Neural cell (in vitro differentiated cells): ENCODE data around the gene AXL. TPM values are rescaled to one million over a fixed set of nuclear protein-coding genes. Genes with fewer than 3 reads are reported as not detected.

Experiments used
- H2AFZ ChIP-seq: fragments of 200-600, 300-800 bp; sonication (generic), shearing (Covaris generic); 2 replicates; pipeline ENCODE4 v1.6.0; 2014; ENCODE audit warnings: low read depth, mild to moderate bottlenecking, antibody characterized with exemption, low read length, moderate library complexity
- H3F3A ChIP-seq: fragments of 200-600 bp; shearing (Covaris generic); 2 replicates; pipeline ENCODE4 v1.6.1; 2016; ENCODE audit warnings: mild to moderate bottlenecking, moderate library complexity, mixed read lengths, antibody characterized with exemption, low read length; ENCODE audit not compliant: insufficient read depth, poor library complexity, severe bottlenecking
- H3K27ac ChIP-seq: fragments of 200-600, 300-800 bp; sonication (generic), shearing (Covaris generic); 2 replicates; pipeline ENCODE4 v1.5.1; 2014; ENCODE audit warnings: mild to moderate bottlenecking, low read length, moderate library complexity
- H3K27me3 ChIP-seq: fragments of 300-800, 200-600 bp; sonication (generic), shearing (Covaris generic); 2 replicates; pipeline ENCODE4 v1.6.0; 2014; ENCODE audit warnings: mild to moderate bottlenecking, low read depth, low read length, moderate library complexity; ENCODE audit not compliant: insufficient read depth
- H3K36me3 ChIP-seq: fragments of 300-800, 200-600 bp; sonication (generic), shearing (Covaris generic); 2 replicates; pipeline ENCODE4 v1.5.1; 2014; ENCODE audit warnings: mild to moderate bottlenecking, antibody characterized with exemption, low read length, moderate library complexity; ENCODE audit not compliant: insufficient read depth
- H3K4me2 ChIP-seq: fragments of 300-800, 200-600 bp; sonication (generic), shearing (Covaris generic); 2 replicates; pipeline ENCODE4 v1.6.0; 2014; ENCODE audit warnings: mild to moderate bottlenecking, low read length
- H3K4me3 ChIP-seq: fragments of 300-800, 200-600 bp; sonication (generic), shearing (Covaris generic); 2 replicates; pipeline ENCODE4 v1.5.1; 2014; ENCODE audit warnings: mild to moderate bottlenecking, low read length, moderate library complexity
- H3K79me2 ChIP-seq: fragments of 200-600 bp; shearing (Covaris generic); replicated peaks from 2 replicates; pipeline ENCODE4 v1.6.0; 2014; ENCODE audit warnings: mild to moderate bottlenecking, low read length, moderate library complexity; ENCODE audit not compliant: insufficient read depth
- H3K9ac ChIP-seq: fragments of 300-800, 200-600 bp; sonication (generic), shearing (Covaris generic); 2 replicates; pipeline ENCODE4 v1.6.1; 2016; ENCODE audit warnings: mild to moderate bottlenecking, low read length, mixed read lengths
- H3K9me2 ChIP-seq: fragments of 200-600 bp; shearing (Covaris generic); 2 replicates; pipeline ENCODE4 v1.6.1; 2016; ENCODE audit warnings: mild to moderate bottlenecking, low read length, mixed read lengths; ENCODE audit not compliant: insufficient read depth
- H3K9me3 ChIP-seq: fragments of 200-600, 300-800 bp; sonication (generic), shearing (Covaris generic); 2 replicates; pipeline ENCODE4 v1.6.1; 2016; ENCODE audit warnings: mild to moderate bottlenecking, mixed run types, low read length, moderate library complexity, mixed read lengths
- H4K20me1 ChIP-seq: fragments of 200-600 bp; shearing (Covaris generic); 2 replicates; pipeline ENCODE4 v1.6.1; 2016; ENCODE audit warnings: mild to moderate bottlenecking, mixed run types; ENCODE audit not compliant: insufficient read depth
- EP300 ChIP-seq: fragments of 450-650 bp; conservative IDR thresholded peaks from 2 replicates; pipeline ENCODE4 v1.6.1; 2014; ENCODE audit warnings: antibody characterized with exemption, mild to moderate bottlenecking, moderate library complexity; ENCODE audit not compliant: poor library complexity, severe bottlenecking
- EZH2 ChIP-seq: fragments of 200-600, 300-800 bp; shearing (Covaris generic), sonication (generic); IDR thresholded peaks from 2 replicates; pipeline ENCODE4 v1.6.1; 2014; ENCODE audit warnings: antibody characterized with exemption, low read length, borderline replicate concordance, mild to moderate bottlenecking; ENCODE audit not compliant: insufficient read depth, poor library complexity, severe bottlenecking
- MXI1 ChIP-seq: fragments of 450-650 bp; conservative IDR thresholded peaks from 2 replicates; pipeline ENCODE4 v1.6.1; 2014; ENCODE audit warnings: antibody characterized with exemption, mild to moderate bottlenecking; ENCODE audit not compliant: poor library complexity, severe bottlenecking
- POLR2AphosphoS5 ChIP-seq: IDR thresholded peaks from 2 replicates; pipeline ENCODE4 v1.6.1; 2012
- RAD21 ChIP-seq: fragments of 450-650 bp; conservative IDR thresholded peaks from 2 replicates; pipeline ENCODE4 v1.6.1; 2014; ENCODE audit warnings: antibody characterized with exemption, mild to moderate bottlenecking, moderate library complexity
- SMC3 ChIP-seq: fragments of 450-650 bp; conservative IDR thresholded peaks from 2 replicates; pipeline ENCODE4 v1.6.1; 2014; ENCODE audit warnings: antibody characterized with exemption, mild to moderate bottlenecking, moderate library complexity; ENCODE audit not compliant: poor library complexity
- TAF1 ChIP-seq: IDR thresholded peaks from 2 replicates; pipeline ENCODE4 v1.6.1; 2012; ENCODE audit warnings: low read depth
- polyA plus RNA-seq: library from polyadenylated mRNA; depleted of rRNA; stranded (reverse); fragments of >200 nt; gene quantifications from 2 replicates; pipeline ENCODE4 v1.2.3, GENCODE V29; 2014
- TF ChIP-seq, protein P1 (sequence below): IDR thresholded peaks from 2 replicates; pipeline ENCODE4 v1.6.1; 2012; ENCODE audit warnings: borderline replicate concordance
- TF ChIP-seq, protein P2 (sequence below): fragments of 450-650 bp; IDR thresholded peaks from 2 replicates; pipeline ENCODE4 v1.5.1; 2014; ENCODE audit warnings: antibody characterized with exemption, mild to moderate bottlenecking, moderate library complexity; ENCODE audit not compliant: poor library complexity, severe bottlenecking

Gene AXL
- polyA plus RNA-seq, 1 donor from 2014 or later: 0.10 TPM

DNA sequence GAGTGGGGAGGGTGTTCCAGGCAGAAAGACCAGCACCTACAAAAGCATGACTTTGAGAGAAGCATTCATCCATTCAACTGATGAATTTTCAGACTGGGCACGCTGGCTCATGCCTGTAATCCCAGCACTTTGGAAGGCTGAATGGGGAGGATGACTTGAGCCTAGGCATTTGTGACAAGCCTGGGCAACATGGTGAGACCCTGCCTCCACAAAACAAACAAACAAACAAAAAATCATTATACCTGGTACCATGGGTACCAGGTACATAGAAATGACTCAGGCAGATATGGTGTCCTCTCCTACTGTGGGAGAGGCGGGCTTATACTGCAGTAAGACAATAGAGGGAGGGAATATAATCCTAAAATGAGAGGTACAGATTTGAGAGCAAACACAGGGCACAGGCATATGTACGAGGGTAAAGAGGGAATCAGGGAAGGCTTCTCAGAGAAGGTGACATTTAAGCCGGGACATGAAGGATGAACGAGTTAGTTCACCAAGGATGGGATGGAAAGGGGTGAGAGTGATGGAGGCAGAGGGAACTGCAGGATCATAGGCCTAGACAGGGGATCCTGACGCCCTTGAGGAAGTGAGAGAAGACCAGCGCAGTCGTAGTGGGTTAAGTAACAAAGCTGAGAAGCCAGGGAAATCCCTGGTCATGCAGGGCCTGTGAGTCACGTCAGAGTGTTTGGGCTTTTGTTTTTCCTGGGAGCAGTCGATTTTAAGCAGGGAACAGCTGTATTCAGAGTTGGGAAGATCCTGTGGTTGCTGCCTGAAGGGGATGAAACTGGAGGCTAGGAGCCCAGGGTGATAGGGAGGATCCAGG lies 23.1 kb upstream of the AXL start:
- no peak overlapping the region for H3K4me2 ChIP-seq
- H3K9me2 ChIP-seq: no peaks in the 10 kb centered on the region
- H3K27me3 ChIP-seq: peaks cover 22% of the 10 kb centered on the region
- no peaks in the 10 kb centered on the region for H3K9me3 ChIP-seq
- no peak for TF ChIP-seq SMC3
- no peak for TF ChIP-seq POLR2AphosphoS5
- no peak for TF ChIP-seq MXI1
- no peak for TF ChIP-seq TAF1
- TF ChIP-seq EP300: no peak
- no peak for TF ChIP-seq EZH2
- no peak for TF ChIP-seq RAD21
- TF ChIP-seq, protein P1, sequence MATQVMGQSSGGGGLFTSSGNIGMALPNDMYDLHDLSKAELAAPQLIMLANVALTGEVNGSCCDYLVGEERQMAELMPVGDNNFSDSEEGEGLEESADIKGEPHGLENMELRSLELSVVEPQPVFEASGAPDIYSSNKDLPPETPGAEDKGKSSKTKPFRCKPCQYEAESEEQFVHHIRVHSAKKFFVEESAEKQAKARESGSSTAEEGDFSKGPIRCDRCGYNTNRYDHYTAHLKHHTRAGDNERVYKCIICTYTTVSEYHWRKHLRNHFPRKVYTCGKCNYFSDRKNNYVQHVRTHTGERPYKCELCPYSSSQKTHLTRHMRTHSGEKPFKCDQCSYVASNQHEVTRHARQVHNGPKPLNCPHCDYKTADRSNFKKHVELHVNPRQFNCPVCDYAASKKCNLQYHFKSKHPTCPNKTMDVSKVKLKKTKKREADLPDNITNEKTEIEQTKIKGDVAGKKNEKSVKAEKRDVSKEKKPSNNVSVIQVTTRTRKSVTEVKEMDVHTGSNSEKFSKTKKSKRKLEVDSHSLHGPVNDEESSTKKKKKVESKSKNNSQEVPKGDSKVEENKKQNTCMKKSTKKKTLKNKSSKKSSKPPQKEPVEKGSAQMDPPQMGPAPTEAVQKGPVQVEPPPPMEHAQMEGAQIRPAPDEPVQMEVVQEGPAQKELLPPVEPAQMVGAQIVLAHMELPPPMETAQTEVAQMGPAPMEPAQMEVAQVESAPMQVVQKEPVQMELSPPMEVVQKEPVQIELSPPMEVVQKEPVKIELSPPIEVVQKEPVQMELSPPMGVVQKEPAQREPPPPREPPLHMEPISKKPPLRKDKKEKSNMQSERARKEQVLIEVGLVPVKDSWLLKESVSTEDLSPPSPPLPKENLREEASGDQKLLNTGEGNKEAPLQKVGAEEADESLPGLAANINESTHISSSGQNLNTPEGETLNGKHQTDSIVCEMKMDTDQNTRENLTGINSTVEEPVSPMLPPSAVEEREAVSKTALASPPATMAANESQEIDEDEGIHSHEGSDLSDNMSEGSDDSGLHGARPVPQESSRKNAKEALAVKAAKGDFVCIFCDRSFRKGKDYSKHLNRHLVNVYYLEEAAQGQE: no peak
- TF ChIP-seq, protein P2, sequence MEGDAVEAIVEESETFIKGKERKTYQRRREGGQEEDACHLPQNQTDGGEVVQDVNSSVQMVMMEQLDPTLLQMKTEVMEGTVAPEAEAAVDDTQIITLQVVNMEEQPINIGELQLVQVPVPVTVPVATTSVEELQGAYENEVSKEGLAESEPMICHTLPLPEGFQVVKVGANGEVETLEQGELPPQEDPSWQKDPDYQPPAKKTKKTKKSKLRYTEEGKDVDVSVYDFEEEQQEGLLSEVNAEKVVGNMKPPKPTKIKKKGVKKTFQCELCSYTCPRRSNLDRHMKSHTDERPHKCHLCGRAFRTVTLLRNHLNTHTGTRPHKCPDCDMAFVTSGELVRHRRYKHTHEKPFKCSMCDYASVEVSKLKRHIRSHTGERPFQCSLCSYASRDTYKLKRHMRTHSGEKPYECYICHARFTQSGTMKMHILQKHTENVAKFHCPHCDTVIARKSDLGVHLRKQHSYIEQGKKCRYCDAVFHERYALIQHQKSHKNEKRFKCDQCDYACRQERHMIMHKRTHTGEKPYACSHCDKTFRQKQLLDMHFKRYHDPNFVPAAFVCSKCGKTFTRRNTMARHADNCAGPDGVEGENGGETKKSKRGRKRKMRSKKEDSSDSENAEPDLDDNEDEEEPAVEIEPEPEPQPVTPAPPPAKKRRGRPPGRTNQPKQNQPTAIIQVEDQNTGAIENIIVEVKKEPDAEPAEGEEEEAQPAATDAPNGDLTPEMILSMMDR: no peak
- no peak overlapping the region for H3K4me3 ChIP-seq
- H4K20me1 ChIP-seq: no peaks in the 10 kb centered on the region
- no peaks in the 10 kb centered on the region for H3K79me2 ChIP-seq
- no peak overlapping the region for H3K9ac ChIP-seq
- no peaks in the 10 kb centered on the region for H3F3A ChIP-seq
- H3K36me3 ChIP-seq: no peaks in the 10 kb centered on the region
- no peak overlapping the region for H3K27ac ChIP-seq
- H2AFZ ChIP-seq: no peak overlapping the region

DNA sequence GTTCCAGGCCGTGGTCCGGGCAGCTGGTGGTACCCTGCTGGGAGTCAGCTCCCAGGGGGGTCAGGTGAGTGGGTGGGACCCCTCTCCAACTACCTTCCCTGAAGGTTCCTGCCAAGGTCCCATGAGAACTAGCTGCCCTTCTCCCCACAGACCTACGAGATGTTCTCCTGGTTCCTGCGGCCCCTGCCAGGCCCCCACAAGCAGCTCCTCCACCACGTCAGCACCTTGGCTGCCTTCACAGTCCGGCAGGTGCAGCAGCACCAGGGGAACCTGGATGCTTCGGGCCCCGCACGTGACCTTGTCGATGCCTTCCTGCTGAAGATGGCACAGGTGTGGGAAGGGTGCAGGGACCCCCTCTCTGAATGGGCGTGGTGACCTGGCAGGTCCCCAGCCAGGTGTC lies 20.5 kb upstream of the AXL start:
- H3K4me2 ChIP-seq: no peak overlapping the region
- peaks cover 5% of the 10 kb centered on the region for H3K27me3 ChIP-seq
- no peaks in the 10 kb centered on the region for H3K36me3 ChIP-seq

More for the DNA sequence above, 20.5 kb upstream of the AXL start:
- no peaks in the 10 kb centered on the region for H3K79me2 ChIP-seq
- no peak overlapping the region for H3K4me3 ChIP-seq
- no peaks in the 10 kb centered on the region for H3K9me2 ChIP-seq
- TF ChIP-seq TAF1: no peak
- no peak overlapping the region for H3K9ac ChIP-seq
- H3K9me3 ChIP-seq: no peaks in the 10 kb centered on the region
- no peaks in the 10 kb centered on the region for H4K20me1 ChIP-seq
- H3K27ac ChIP-seq: no peak overlapping the region
- H3F3A ChIP-seq: no peaks in the 10 kb centered on the region
- no peak overlapping the region for H2AFZ ChIP-seq
